Measurements from ENCODE around the gene TBC1D21.

TBC1D21 gene

DNA sequence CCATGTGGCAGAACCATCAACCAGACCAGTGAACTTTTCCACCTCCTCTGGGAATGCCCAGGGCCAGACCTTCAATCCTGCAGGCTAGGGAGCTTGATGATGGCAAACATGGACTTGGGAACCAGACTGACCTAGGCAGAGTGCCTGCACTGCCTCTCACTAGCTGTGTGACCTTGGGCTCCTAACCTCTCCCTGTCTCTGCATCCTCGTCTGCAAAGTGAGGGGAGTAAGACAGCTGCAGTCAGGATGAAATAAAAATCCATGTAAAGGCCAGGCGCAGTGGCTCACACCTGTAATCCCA, 35.4 kb downstream of the TBC1D21 start:
- no peak for DNase-seq (ENCODE audit: low read depth)
- no peak overlapping the region for H3K4me3 ChIP-seq (ENCODE audit: low read depth, low read length)
- TF ChIP-seq, protein P1, sequence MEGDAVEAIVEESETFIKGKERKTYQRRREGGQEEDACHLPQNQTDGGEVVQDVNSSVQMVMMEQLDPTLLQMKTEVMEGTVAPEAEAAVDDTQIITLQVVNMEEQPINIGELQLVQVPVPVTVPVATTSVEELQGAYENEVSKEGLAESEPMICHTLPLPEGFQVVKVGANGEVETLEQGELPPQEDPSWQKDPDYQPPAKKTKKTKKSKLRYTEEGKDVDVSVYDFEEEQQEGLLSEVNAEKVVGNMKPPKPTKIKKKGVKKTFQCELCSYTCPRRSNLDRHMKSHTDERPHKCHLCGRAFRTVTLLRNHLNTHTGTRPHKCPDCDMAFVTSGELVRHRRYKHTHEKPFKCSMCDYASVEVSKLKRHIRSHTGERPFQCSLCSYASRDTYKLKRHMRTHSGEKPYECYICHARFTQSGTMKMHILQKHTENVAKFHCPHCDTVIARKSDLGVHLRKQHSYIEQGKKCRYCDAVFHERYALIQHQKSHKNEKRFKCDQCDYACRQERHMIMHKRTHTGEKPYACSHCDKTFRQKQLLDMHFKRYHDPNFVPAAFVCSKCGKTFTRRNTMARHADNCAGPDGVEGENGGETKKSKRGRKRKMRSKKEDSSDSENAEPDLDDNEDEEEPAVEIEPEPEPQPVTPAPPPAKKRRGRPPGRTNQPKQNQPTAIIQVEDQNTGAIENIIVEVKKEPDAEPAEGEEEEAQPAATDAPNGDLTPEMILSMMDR (IDR thresholded peaks at IDR 0.05; ENCODE audit: control insufficient read depth, extremely low read depth, insufficient read depth) = no peak

DNA sequence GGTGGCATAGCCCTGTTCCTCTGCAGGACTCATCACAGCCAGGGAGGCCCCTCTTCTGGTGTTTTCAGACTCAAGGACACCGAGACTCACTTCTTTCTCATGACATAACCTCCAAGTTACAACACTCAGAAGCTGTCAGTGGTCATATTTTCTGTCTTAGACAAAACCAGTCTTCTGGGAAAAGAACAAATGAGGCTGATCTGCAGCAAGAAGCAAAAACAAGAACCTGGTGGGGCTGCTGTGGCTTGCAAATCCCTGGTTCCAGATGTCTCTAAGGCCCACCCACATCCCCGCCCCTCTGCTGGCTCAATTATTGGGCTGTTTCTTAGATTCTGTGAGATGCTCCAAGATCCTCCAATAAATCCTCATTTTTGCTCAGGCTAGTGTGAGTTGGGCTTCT, 36.3 kb downstream of the TBC1D21 start:
- no peak overlapping the region for H3K4me3 ChIP-seq (ENCODE audit: low read depth, low read length)
- DNase-seq (ENCODE audit: low read depth) = no peak
- TF ChIP-seq, protein P1 (IDR thresholded peaks at IDR 0.05; ENCODE audit: control insufficient read depth, extremely low read depth, insufficient read depth) = no peak

DNA sequence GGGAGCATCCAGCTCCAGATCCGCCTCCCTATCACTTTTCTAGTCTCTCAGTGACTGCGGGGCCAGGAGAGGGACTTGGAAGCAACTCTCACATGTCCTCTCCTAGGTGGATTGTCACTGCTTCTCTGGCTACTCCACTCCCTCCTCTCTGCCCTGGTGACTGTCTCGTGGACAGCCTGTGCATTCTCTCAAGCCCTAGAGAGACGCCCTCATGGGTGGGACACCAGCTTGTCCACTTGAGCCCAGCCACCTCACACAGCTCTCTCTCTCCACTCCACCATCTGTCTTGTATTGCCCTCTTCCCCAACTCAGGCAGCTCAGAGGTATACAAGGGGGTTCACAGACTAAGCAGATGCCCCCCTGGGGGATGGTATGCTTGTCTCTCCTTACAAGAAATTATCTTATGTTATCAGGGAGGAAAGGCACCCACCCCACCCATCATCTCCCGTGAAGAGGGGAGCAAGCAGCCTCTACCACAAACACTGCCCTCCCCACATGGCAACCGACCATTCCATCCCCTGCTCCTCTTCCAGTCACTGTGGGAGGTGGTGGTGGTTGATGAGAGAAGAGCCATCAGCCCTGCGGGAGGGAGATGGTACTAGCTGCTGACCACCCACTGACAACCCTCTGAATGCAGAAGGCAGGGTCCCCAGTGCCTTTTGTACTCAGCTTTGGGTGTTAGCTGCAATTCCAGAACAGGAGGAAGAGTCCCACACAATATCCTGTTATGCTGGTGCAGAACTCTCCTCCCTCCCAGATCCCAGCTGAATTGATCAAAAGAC, 37.3 kb downstream of the TBC1D21 start:
- TF ChIP-seq, protein P1 (IDR thresholded peaks at IDR 0.05; ENCODE audit: control insufficient read depth, extremely low read depth, insufficient read depth) = no peak
- H3K4me3 ChIP-seq (ENCODE audit: low read depth, low read length) = no peak overlapping the region
- DNase-seq (ENCODE audit: low read depth) = no peak

DNA sequence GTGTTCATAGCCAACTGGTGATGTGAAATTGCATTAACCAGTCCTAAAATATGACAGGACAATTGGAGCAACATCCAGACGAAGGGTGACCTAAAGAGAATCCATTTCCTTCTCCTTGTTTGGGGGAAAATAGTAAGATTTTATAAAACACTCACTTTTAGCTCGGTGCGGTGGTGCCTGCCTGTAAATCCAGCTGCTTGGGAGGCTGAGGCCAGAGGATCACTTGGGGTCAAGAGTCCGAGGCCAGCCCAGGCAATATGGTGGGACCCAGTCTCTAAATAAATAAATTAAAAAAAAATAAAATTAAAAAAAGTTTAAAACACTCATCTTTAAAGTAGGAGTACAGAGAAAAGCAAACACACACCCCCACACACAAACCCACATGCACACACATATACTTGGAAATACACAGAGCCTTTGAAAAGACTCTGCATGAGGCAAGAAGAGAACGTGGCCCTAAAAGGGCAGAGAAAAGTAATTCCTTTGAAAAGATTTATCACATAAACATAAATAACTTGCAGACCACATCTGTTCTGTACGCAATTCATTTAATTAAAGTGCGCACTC, 38.7 kb downstream of the TBC1D21 start:
- H3K4me3 ChIP-seq (ENCODE audit: low read depth, low read length) = no peak overlapping the region
- TF ChIP-seq, protein P1 (IDR thresholded peaks at IDR 0.05; ENCODE audit: control insufficient read depth, extremely low read depth, insufficient read depth) = no peak
- DNase-seq (ENCODE audit: low read depth) = no peak

DNA sequence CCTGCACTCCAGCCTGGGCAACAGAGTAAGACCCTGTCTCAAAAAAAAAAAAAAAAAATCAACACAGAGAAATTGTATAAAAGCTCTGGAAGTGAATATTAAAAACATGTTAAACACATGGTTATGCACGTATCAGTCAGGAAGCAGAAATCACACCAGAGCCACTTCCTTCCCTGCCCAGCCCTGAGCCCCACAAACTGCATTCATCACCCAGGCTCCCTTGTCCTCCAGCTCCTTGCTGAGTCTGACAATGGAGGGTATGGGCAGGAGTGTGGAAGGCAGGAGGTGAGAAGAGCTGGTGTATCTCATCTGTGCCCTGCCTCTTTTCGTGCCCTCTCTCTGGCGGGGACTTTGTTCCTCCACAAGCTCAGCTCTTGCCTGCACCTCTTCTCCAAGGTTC, 40.8 kb downstream of the TBC1D21 start:
- no peak overlapping the region for H3K4me3 ChIP-seq (ENCODE audit: low read depth, low read length)
- DNase-seq (ENCODE audit: low read depth) = no peak
- TF ChIP-seq, protein P1 (IDR thresholded peaks at IDR 0.05; ENCODE audit: control insufficient read depth, extremely low read depth, insufficient read depth) = no peak

DNA sequence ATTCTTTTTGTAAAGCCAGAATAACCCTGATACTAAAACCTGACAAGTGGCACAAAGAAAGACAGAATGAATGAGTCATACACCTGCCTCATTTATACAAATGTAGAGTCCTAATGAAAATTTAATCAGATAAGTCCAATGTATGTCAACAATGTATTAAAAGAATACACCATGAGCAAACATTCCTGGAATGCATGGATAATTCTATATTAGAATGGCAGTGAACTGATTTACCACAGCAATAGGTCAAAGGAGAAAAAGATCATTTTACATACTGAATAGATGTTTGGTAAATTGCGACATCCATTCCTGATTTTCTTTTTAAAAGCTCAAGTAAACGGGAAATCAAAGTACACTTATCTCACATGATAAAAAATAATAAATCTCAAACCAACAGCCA, 41.7 kb downstream of the TBC1D21 start:
- no peak overlapping the region for H3K4me3 ChIP-seq (ENCODE audit: low read depth, low read length)
- TF ChIP-seq, protein P1 (IDR thresholded peaks at IDR 0.05; ENCODE audit: control insufficient read depth, extremely low read depth, insufficient read depth) = no peak
- DNase-seq (ENCODE audit: low read depth) = peak; percentile 70

DNA sequence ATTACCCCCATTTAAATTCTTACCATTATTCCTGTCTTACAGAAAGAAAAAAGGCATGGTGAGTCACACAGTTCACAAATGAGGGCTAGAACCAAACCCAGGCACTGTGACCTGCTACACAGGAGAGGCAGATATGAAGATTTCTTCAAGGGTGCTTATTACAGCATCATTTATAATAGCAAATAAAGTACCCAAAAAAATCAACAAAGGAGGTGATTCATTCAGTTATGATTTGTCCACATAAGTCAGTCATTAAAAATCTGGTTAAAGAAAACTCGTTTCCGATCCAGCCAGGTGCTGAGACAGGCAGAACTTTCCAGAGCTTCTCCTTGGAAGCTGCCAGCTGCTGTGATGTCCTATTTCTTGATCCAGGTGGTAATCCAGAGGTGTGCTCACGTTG, 45.4 kb downstream of the TBC1D21 start:
- TF ChIP-seq, protein P1 (IDR thresholded peaks at IDR 0.05; ENCODE audit: control insufficient read depth, extremely low read depth, insufficient read depth) = no peak
- DNase-seq (ENCODE audit: low read depth) = no peak
- H3K4me3 ChIP-seq (ENCODE audit: low read depth, low read length) = no peak overlapping the region

Measured in LNCaP clone FGC (cell line).